ENCODE results near the gene PPARG.

PPARG gene

DNA sequence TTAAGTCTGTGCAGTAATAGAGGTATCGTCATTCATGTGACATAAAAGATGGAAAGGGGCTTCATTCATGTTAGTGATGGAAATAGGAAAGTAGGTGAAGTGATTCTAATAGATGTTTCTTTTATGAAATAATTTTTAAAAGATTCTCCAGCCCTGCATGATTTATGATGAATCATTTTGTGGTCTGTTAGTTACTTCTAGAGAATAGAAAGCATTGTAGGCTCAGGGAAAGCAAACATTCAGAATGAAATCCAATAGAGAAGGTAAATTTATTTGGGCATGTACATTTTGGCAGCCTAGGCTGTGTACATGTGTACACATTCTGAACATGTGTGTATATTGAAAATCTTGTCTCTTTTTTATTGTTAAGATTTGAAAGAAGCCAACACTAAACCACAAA, 23.1 kb downstream of the PPARG start:
- DNase-seq (ENCODE audit: low read depth in 2 of 2): no peak

GRCh38 chr3:12313519-12313918, 24.6 kb downstream of the PPARG start:
- no peak for DNase-seq (ENCODE audit: low read depth in 2 of 2)

DNA sequence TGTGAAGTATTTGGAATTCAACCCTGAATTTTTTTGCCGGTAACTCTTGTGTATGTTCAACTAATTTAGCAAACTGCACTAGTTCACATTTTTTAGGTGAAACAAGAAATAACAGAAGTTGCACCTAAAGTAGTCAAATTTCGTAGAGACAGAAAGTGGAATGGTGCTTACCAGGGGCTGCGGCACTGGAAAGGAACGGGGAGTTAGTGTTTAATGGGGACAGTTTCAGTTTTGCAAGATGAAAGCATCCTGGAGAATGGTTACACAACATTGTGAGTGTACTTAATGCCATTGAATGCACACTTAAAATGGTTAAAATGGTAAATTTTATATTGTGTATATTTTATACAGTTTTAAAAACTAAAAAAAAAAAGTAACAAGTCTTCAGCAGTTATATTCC, 27.4 kb downstream of the PPARG start:
- DNase-seq (ENCODE audit: low read depth in 2 of 2): no peak

DNA sequence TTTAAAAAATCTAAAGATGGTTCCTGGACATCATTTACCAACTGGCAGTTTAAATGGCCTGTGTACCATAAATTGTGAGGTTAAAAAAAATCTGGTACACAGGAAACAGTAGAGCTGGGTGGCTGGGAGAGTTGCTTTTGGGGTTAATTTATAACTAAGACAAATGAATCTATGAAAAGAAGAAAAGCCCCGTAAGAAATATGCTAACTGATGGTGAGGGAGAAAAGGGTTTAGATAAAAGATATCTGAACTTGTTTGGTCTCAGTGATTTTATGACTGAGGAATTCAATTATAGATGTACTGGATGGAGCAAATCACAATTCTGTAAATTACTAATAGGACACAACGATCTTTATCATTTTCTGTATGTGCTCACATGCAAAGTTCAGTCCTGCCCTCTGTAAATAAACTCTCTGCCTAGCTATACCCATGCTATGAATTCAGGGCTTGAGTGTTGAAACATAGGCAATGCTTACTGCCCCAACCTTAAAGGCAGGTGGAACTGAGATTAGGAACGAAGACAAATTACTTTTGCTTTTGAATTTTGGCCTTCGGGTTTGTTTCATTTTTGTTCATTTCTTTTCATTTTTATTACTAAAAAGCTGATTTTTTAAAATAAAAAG, 28.0 kb downstream of the PPARG start:
- DNase-seq (ENCODE audit: low read depth in 2 of 2): no peak

- DNase-seq (ENCODE audit: low read depth in 2 of 2): no peak
Observed at GRCh38 chr3:12317914-12318313, 29.0 kb downstream of the PPARG start.

GRCh38 chr3:12318758-12319621, 30.1 kb downstream of the PPARG start:
- no peak for DNase-seq (ENCODE audit: low read depth in 2 of 2)

- DNase-seq (ENCODE audit: low read depth in 2 of 2): no peak
Observed at GRCh38 chr3:12321015-12321414, 32.1 kb downstream of the PPARG start.

DNA sequence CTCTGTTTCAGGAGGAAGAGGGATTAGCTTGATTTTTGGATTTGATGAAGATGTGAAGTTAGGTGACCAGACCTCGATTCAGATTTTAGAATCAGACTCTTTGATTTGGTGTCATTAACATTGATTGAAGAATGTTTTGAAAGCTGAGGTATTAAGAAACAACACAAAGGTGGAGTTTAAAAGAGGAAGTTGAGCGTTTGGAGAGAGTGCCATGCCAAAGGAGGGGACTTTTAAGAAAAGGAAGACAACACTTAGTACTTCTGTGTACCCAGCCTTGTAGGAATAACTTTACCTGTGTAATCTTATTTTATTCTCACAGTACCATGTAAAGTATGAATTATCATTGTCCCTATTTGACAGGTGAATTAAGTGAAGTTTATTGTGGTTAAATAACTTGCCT, 34.4 kb downstream of the PPARG start:
- DNase-seq (ENCODE audit: low read depth in 2 of 2): no peak

GRCh38 chr3:12325586-12326515, 37.0 kb downstream of the PPARG start:
- no peak for DNase-seq (ENCODE audit: low read depth in 2 of 2)

DNA sequence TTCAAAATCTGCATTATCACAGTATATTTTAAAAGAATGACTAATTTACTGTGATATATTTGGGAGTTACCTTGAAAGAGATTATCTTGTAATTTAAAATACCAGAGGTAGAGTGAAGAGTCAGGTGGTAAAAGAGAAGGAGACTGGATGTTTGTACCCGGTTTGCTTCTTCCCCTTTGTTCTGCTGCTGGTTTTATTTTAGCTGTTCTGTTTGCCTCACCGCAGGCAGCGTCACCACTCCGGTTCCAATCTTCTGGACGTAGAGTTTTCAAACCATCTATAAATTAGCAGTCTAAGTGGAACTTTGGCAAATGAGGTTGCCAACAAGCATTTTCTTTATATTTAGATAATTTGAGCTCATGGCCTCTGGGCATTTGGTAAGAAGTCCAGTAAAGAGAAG, 38.2 kb downstream of the PPARG start:
- DNase-seq (ENCODE audit: low read depth in 2 of 2): no peak

DNA sequence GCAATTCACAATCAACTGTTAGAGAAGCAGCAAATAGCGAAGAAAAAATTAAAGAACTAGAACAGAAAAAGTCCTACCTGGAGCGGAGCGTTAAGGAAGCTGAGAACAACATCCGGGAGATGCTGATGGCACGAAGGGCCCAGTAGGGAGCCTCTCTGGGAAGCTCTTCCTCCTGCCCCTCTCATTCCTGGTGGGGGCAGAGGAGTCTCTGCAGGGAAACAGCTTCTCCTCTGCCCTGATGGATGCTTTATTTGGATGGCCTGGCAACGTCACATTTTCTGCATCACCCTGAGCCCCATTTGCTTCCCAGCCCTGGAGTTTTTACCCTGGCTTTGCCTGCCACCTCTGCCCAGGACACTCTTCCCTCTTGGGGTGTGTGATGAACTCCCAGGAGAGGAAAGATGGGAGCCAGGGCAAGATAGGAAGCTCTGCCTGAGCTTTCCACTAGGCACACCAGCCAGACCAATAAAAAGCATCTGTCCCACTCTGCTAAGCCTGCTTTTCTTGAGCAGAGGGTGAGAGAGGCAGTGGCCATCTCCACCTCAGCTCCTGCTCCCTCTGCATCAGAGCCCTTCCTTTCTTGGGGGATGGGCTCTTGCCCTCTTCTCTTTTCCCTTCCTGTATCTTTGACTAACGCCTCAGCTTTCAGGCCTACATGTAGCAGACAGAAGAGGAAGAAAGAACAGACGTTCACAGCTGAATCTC, 39.4 kb downstream of the PPARG start:
- DNase-seq (ENCODE audit: low read depth in 2 of 2): no peak

GRCh38 chr3:12328837-12329462, 40.1 kb downstream of the PPARG start:
- no peak for DNase-seq (ENCODE audit: low read depth in 2 of 2)

DNA sequence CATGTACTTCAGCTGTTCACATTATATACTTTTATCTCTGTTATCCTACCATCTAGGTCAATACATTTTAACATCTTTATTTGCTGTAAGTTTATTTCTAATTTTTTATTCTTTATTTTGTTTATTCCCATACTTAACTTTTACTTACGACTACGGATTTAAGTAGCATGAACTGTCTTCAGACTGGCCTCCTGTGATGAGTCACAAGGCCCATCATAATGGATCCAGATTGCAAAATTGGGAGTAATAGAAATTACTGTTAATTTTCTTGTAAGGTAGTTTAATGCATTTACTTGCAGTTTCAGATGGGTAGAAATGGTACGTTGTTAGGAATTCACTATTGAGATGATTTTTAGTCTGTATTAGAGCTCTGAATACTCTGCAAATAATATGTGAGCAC, 45.9 kb downstream of the PPARG start:
- no peak for DNase-seq (ENCODE audit: low read depth in 2 of 2)

- DNase-seq (ENCODE audit: low read depth in 2 of 2): no peak
Observed at GRCh38 chr3:12335421-12335820, 46.6 kb downstream of the PPARG start.

GRCh38 chr3:12336099-12336498, 47.2 kb downstream of the PPARG start:
- DNase-seq (ENCODE audit: low read depth in 2 of 2): no peak

- no peak for DNase-seq (ENCODE audit: low read depth in 2 of 2)
Observed at GRCh38 chr3:12338595-12339546, 50.0 kb downstream of the PPARG start.

DNA sequence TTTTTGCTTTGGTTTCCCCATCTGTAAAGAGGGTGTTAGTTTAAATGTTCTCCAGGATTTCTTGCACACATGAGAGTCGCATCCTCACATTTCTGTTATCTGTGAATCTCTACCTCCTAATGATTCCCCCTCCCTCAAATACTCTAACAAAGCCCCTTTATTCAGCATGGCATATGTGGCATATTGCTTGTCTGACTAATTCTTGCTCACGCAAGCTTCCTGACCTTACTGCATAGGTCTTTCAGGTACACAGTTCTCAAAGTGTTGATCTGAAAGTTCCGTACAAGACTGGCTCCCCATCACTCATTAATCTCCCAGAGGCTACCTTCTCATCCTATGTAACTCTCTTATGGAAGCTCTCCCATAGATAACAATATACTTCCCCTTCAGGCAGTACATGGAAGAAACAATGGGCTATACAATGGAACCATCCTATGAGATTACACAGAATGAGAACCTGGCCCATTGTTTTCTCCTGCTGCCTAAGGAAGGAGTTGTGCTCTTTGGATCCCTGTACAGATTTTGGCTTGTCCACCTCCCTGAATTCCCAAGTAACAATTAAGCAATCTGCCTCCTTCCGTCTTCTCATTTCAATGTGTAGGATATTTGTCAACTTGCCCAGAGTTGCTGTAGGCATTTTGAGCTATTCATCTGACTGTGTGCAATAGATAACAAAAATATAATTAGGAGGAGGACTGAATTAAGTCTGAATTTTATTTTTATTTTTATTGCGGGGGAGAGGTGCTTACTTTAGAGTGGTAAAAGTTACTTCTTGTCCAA, 51.0 kb downstream of the PPARG start:
- no peak for DNase-seq (ENCODE audit: low read depth in 2 of 2)

DNA sequence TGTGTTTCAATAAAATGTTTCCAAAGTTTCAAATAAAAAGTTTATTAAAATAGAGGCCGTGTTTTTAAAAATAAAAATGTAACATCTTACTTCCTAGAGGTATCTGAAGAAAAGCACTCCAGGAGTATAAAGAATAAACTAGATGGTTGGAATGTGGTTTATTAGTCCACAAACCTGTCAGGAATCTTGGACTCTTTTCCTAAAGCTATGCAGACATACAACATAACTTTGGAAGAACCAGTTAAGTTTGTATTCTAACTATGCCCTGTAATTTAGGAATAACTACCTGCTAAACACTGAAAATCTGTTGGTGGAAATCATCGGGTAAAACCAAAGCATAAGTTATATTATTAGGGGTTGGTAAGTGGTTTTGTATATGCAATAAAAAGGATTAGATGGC, 51.6 kb downstream of the PPARG start:
- DNase-seq (ENCODE audit: low read depth in 2 of 2): no peak

DNA sequence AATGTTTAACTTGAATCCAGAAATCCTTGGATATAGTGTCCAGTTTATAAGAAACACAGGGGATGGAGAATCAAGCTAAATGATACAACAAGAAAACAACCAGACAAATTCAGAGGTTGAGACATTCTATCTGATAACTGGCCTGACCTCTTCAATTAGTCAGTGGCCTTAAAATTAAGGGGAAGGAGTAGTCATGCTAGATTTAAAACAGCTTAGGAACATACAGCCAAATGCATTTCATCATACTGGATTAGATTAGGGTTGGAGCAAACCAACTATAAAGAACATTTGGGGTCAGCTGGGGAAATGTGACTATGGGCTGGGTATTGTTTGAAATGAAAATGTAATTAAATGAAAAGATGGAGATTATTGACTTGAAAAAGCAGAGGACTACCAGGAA, 53.3 kb downstream of the PPARG start:
- DNase-seq (ENCODE audit: low read depth in 2 of 2): no peak
